Activated naive CD4-positive, alpha-beta T cell (primary cell): ENCODE measurements around the gene APCDD1L.

Experiments
- DNase-seq, 4 experiments: peaks; one replicate each; lab custom pipeline; 2025; lab: John Stamatoyannopoulos, UW

The APCDD1L gene

GRCh38 chr20:58466729-58467571 is 48.2 kb downstream of the APCDD1L start:
- DNase-seq, result no peak

GRCh38 chr20:58466095-58466708 is 49.0 kb downstream of the APCDD1L start:
- DNase-seq, result no peak

- DNase-seq, result no peak
Measured at GRCh38 chr20:58464838-58465237, 50.4 kb downstream of the APCDD1L start.

- no peak for DNase-seq
Measured at GRCh38 chr20:58463256-58463655, 51.9 kb downstream of the APCDD1L start.

GRCh38 chr20:58461899-58462298 is 53.3 kb downstream of the APCDD1L start:
- no peak for DNase-seq

GRCh38 chr20:58461104-58461503 is 54.1 kb downstream of the APCDD1L start:
- DNase-seq, result no peak

- DNase-seq, result no peak
Measured at GRCh38 chr20:58459058-58459750, 56.0 kb downstream of the APCDD1L start.

- DNase-seq, result no peak
Measured at GRCh38 chr20:58458342-58459057, 56.7 kb downstream of the APCDD1L start.

GRCh38 chr20:58457083-58457695 is 58.0 kb downstream of the APCDD1L start:
- no peak for DNase-seq

- no peak for DNase-seq
Measured at GRCh38 chr20:58454460-58454859, 60.7 kb downstream of the APCDD1L start.

- no peak for DNase-seq
Measured at GRCh38 chr20:58453391-58453790, 61.8 kb downstream of the APCDD1L start.

- no peak for DNase-seq
Measured at GRCh38 chr20:58452667-58453255, 62.4 kb downstream of the APCDD1L start.

- no peak for DNase-seq
Measured at GRCh38 chr20:58450254-58450653, 64.9 kb downstream of the APCDD1L start.

- DNase-seq, result no peak
Measured at GRCh38 chr20:58449681-58450221, 65.4 kb downstream of the APCDD1L start.

- DNase-seq, result no peak
Measured at GRCh38 chr20:58448958-58449357, 66.2 kb downstream of the APCDD1L start.

- DNase-seq, result peak in 2 of 4 experiments; percentile 15 to 37
Measured at GRCh38 chr20:58447511-58448391, 67.4 kb downstream of the APCDD1L start.

GRCh38 chr20:58446960-58447265 is 68.3 kb downstream of the APCDD1L start:
- no peak for DNase-seq

GRCh38 chr20:58446264-58446959 is 68.8 kb downstream of the APCDD1L start:
- DNase-seq, result no peak

- DNase-seq, result no peak
Measured at GRCh38 chr20:58444746-58445255, 70.4 kb downstream of the APCDD1L start.
